IMR-90 (cell line): ENCODE measurements around the gene RPTOR. TPM values are rescaled to one million over a fixed set of nuclear protein-coding genes. Genes with fewer than 3 reads are reported as not detected.
A peak's percentile ranks its signal among the peaks of the same experiment; 100 is the strongest.

Experiments used
- ATAC-seq: fragments of 200-7000 bp; cut with Tn5 transposase; 2 replicates; pipeline ENCODE4 v1.9.1; 2020; ENCODE audit warnings: low read depth, mild to moderate bottlenecking, moderate library complexity
- BruUV-seq: library from RNA; stranded (reverse); fragments of 400-500 nt; replicated peaks from 2 replicates; lab custom pipeline; 2021; lab: Mats Ljungman, UMichigan
- CTCF ChIA-PET: fragments of 300-600 bp; formaldehyde crosslinking; extraction: SDS; loops from one replicate; lab custom pipeline; 2021; ENCODE audit warnings: antibody characterized with exemption; lab: Yijun Ruan, JAX
- POLR2A ChIA-PET: fragments of 300-600 bp; sonication (Branson Sonifier 250); formaldehyde crosslinking; loops from one replicate; lab custom pipeline; 2022; ENCODE audit warnings: antibody characterized with exemption; ENCODE audit not compliant: unreplicated experiment; lab: Charles Lee
- DNase-seq: peaks from one replicate; pipeline ENCODE4 v3.0.0; 2013
- H2AFZ ChIP-seq: replicated peaks from 2 replicates; pipeline ENCODE3; 2013; ENCODE audit warnings: low read length, mild to moderate bottlenecking; ENCODE audit not compliant: poor library complexity
- H2AK5ac ChIP-seq: 2 replicates; pipeline ENCODE4 v1.6.1; 2013; ENCODE audit warnings: low read depth, low read length, inconsistent platforms
- H2AK9ac ChIP-seq: replicated peaks from 2 replicates; pipeline ENCODE3; 2013; ENCODE audit warnings: mild to moderate bottlenecking, low read depth, low read length, moderate library complexity; ENCODE audit not compliant: poor library complexity
- H2BK120ac ChIP-seq: 2 replicates; pipeline ENCODE4 v1.6.1; 2013; ENCODE audit warnings: low read depth, low read length, inconsistent platforms
- H2BK15ac ChIP-seq: 3 replicates; pipeline ENCODE4 v1.6.1; 2013; ENCODE audit warnings: low read depth, low read length, inconsistent platforms
- H2BK20ac ChIP-seq: 2 replicates; pipeline ENCODE4 v1.6.1; 2013; ENCODE audit warnings: low read depth, mild to moderate bottlenecking, inconsistent platforms, low read length, moderate library complexity
- H2BK5ac ChIP-seq: 2 replicates; pipeline ENCODE4 v1.6.1; 2013; ENCODE audit warnings: mild to moderate bottlenecking, low read depth, low read length, inconsistent platforms; ENCODE audit not compliant: poor library complexity, severe bottlenecking
- H3K14ac ChIP-seq: replicated peaks from 2 replicates; pipeline ENCODE4 v1.6.1; 2013; ENCODE audit warnings: low read depth, low read length, inconsistent platforms
- H3K18ac ChIP-seq: 2 replicates; pipeline ENCODE4 v1.6.1; 2013; ENCODE audit warnings: low read depth, low read length, control low read depth
- H3K23ac ChIP-seq: 2 replicates; pipeline ENCODE4 v1.6.1; 2013; ENCODE audit warnings: low read depth, low read length, inconsistent platforms
- H3K27ac ChIP-seq: 2 replicates; pipeline ENCODE4 v1.5.1; 2013; ENCODE audit warnings: mild to moderate bottlenecking, control low read depth, low read length; ENCODE audit not compliant: insufficient read depth
- H3K27me3 ChIP-seq: 2 replicates; pipeline ENCODE4 v1.6.1; 2013; ENCODE audit warnings: low read length; ENCODE audit not compliant: control insufficient read depth, insufficient read depth
- H3K36me3 ChIP-seq: 2 replicates; pipeline ENCODE4 v1.6.1; 2013; ENCODE audit warnings: low read length, mixed read lengths; ENCODE audit not compliant: control insufficient read depth, insufficient read depth
- H3K4ac ChIP-seq: 2 replicates; pipeline ENCODE4 v1.6.1; 2013; ENCODE audit warnings: low read depth, low read length, inconsistent platforms
- H3K4me1 ChIP-seq: 2 replicates; pipeline ENCODE4 v1.6.1; 2013; ENCODE audit warnings: low read length, mixed read lengths; ENCODE audit not compliant: control insufficient read depth, insufficient read depth
- H3K4me2 ChIP-seq: 2 replicates; pipeline ENCODE4 v1.6.1; 2013; ENCODE audit warnings: low read depth, mild to moderate bottlenecking, control low read depth, low read length, moderate library complexity
- H3K4me3 ChIP-seq: 2 replicates; pipeline ENCODE4 v1.5.1; 2013; ENCODE audit warnings: low read depth, mild to moderate bottlenecking, control low read depth, low read length, moderate library complexity; ENCODE audit not compliant: insufficient read depth
- H3K56ac ChIP-seq: 2 replicates; pipeline ENCODE4 v1.6.1; 2013; ENCODE audit warnings: low read length, inconsistent platforms; ENCODE audit not compliant: insufficient read depth; ENCODE audit errors: extremely low read depth
- H3K79me1 ChIP-seq, 2 experiments: 2 replicates each; pipeline ENCODE4 v1.6.1; 2013; ENCODE audit warnings: low read length in 2 of 2, inconsistent platforms in 1 of 2, low read depth in 1 of 2
- H3K9ac ChIP-seq: 2 replicates; pipeline ENCODE4 v1.6.1; 2013; ENCODE audit warnings: low read depth, low read length, control low read depth
- H3K9me1 ChIP-seq: 2 replicates; pipeline ENCODE4 v1.6.1; 2013; ENCODE audit warnings: low read length, inconsistent platforms; ENCODE audit not compliant: insufficient read depth
- H3K9me3 ChIP-seq: 2 replicates; pipeline ENCODE4 v1.6.1; 2013; ENCODE audit warnings: low read length; ENCODE audit not compliant: control insufficient read depth, insufficient read depth
- H4K20me1 ChIP-seq: 2 replicates; pipeline ENCODE4 v1.6.1; 2013; ENCODE audit warnings: low read length, inconsistent platforms; ENCODE audit not compliant: insufficient read depth
- H4K5ac ChIP-seq: 2 replicates; pipeline ENCODE4 v1.6.1; 2013; ENCODE audit warnings: mild to moderate bottlenecking, low read depth, low read length, control low read depth
- H4K8ac ChIP-seq, 2 experiments: 2 replicates each; pipeline ENCODE4 v1.6.1; 2013; ENCODE audit warnings: low read depth in 2 of 2, low read length in 2 of 2, control low read depth in 1 of 2, inconsistent platforms in 1 of 2
- H4K91ac ChIP-seq: 2 replicates; pipeline ENCODE4 v1.6.1; 2013; ENCODE audit warnings: low read depth, low read length, inconsistent platforms; ENCODE audit not compliant: insufficient read depth
- FOS ChIP-seq: fragments of 150-350 bp; IDR thresholded peaks from 2 replicates; pipeline ENCODE4 v1.6.1; 2016; ENCODE audit warnings: low read depth, low read length
- SMC3 ChIP-seq: fragments of 150-350 bp; IDR thresholded peaks from 2 replicates; pipeline ENCODE4 v1.6.1; 2016; ENCODE audit warnings: low read depth, mild to moderate bottlenecking, antibody characterized with exemption, low read length, moderate library complexity
- WGBS, 2 experiments: methylation state at CpG; one replicate each; pipeline versions ENCODE4 v1.1.5 to v1.1.7; 2013; ENCODE audit warnings: missing lambda C conversion rate in 2 of 2; ENCODE audit not compliant: insufficient read length in 1 of 2; ENCODE audit errors: extremely low coverage in 2 of 2; 5-methylcytosine and 5-hydroxymethylcytosine counted together
- dilution Hi-C: fragments of 300-500 bp; cut with HindIII; formaldehyde crosslinking; loops from one replicate; pipeline ENCODE4 v1.14.3; 2018; ENCODE audit warnings: low sequenced_read_pairs; ENCODE audit not compliant: unreplicated experiment
- in situ Hi-C: fragments of 300-500 bp; cut with MboI; formaldehyde crosslinking; loops from 3 replicates; pipeline ENCODE4 v1.14.3; 2019; ENCODE audit warnings: low sequenced_read_pairs, inconsistent platforms, mixed read lengths
- intact Hi-C: fragments of 100-400 bp; cut with micrococcal nuclease; formaldehyde crosslinking; loops from 2 replicates; pipeline ENCODE4 v1.10.0; 2022
- polyA plus RNA-seq, 3 experiments: library from polyadenylated mRNA; depleted of rRNA; stranded (reverse); fragments of >200 nt; gene quantifications; 2 replicates each; pipeline ENCODE4 v1.2.3, GENCODE V29; 2012; ENCODE audit warnings: low replicate concordance in 1 of 3
- total RNA-seq: library from RNA; depleted of rRNA; stranded (reverse); fragments of >200 nt; gene quantifications from 2 replicates; pipeline ENCODE4 v1.2.3, GENCODE V29; 2012

Gene RPTOR
- total and polyA plus RNA-seq, 2 of the 4 experiments (the other 2 are of a cell fraction) = 10.8 to 14.7 TPM

DNA sequence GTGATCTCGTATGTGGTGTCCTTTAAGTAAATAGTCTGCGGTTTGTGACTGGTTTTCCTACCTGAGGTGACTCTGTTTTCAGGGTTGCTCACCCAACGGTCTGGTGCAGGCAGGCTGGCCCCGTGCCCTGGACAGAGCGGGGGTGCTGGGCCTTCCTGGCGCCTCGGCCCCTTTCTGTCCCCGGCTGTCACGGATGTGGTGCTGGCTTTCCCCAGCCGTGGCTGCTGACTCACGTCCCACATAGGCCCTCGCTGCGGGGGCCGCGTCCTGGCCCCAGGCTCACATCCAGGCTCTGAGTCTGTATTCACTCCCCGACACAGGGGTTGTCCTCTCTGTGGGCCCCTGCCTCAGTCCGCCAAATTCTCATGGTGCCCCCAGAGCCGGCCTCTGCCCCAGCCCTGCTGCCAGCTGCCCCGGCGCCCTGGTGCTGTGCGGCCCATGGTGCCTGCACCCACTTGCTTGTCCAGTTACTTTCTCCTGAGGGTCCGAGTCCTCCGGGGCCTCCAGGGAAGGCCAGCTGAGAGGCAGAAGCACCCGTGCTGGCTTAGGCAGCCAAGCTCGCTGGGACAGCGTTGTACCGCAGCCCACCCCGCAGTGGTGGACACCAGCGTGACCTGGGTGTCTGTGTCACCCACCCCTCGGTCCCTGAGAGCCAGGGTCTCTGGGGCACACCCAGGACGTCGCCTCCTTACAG lies 452.9 kb downstream of the RPTOR start:
- no peak overlapping the region for H3K4ac ChIP-seq
- no peak overlapping the region for H3K4me3 ChIP-seq
- H3K56ac ChIP-seq = no peak overlapping the region
- peaks cover 6% of the 10 kb centered on the region for H4K20me1 ChIP-seq
- peak overlapping the region; percentile 37 for H2AK9ac ChIP-seq
- H2BK15ac ChIP-seq = no peak overlapping the region
- POLR2A ChIA-PET = no interaction called here
- peaks cover 7% of the 10 kb centered on the region for H3K4me1 ChIP-seq
- intact Hi-C loops = no loop called here
- H3K79me1 ChIP-seq = peaks cover 5 to 18% of the 10 kb centered on the region in 2 experiments; a peak in 3 of 4 replicates
- CTCF ChIA-PET = no interaction called here
- dilution Hi-C loops = no loop called here
- 0 out of 2 replicates have a peak, but pooled peaks have one; percentile 6 for TF ChIP-seq FOS
- TF ChIP-seq SMC3 = no peak
- WGBS, 2 experiments = 88% methylated on average over 24 of the region's 32 CpGs; no CpG with 5 or more reads in 1 of the 2 experiments
- no peak overlapping the region for H2BK20ac ChIP-seq
- H3K23ac ChIP-seq = no peak overlapping the region
- H2AFZ ChIP-seq = no peak overlapping the region
- no TSS peak for BruUV-seq
- H3K4me2 ChIP-seq = no peak overlapping the region
- in situ Hi-C loops = no loop called here
- H2AK5ac ChIP-seq = no peak overlapping the region; the same call in 1 of the 2 replicates
- DNase-seq (no peak), ATAC-seq (no peak)
- no peak overlapping the region for H3K18ac ChIP-seq
- no peaks in the 10 kb centered on the region for H3K9me3 ChIP-seq
- peaks cover 49% of the 10 kb centered on the region for H3K36me3 ChIP-seq
- no peak overlapping the region for H4K91ac ChIP-seq
- no peak overlapping the region for H3K27ac ChIP-seq
- peak overlapping the region; percentile 42 for H2BK5ac ChIP-seq
- no peak overlapping the region for H4K5ac ChIP-seq
- no peak overlapping the region for H4K8ac ChIP-seq
- no peaks in the 10 kb centered on the region for H3K9me1 ChIP-seq
- H2BK120ac ChIP-seq = no peak overlapping the region
- no peak overlapping the region for H3K9ac ChIP-seq
- H3K27me3 ChIP-seq = no peaks in the 10 kb centered on the region
- no peak overlapping the region for H3K14ac ChIP-seq
